Activated naive CD4-positive, alpha-beta T cell treated with Interleukin-2 at 50 U/mL for 16 hours (primary cell): ENCODE results near the gene MFSD12.

Source experiments
- DNase-seq: peaks from one replicate; pipeline ENCODE4 v3.0.0-alpha.2; 2020

The MFSD12 gene

DNA sequence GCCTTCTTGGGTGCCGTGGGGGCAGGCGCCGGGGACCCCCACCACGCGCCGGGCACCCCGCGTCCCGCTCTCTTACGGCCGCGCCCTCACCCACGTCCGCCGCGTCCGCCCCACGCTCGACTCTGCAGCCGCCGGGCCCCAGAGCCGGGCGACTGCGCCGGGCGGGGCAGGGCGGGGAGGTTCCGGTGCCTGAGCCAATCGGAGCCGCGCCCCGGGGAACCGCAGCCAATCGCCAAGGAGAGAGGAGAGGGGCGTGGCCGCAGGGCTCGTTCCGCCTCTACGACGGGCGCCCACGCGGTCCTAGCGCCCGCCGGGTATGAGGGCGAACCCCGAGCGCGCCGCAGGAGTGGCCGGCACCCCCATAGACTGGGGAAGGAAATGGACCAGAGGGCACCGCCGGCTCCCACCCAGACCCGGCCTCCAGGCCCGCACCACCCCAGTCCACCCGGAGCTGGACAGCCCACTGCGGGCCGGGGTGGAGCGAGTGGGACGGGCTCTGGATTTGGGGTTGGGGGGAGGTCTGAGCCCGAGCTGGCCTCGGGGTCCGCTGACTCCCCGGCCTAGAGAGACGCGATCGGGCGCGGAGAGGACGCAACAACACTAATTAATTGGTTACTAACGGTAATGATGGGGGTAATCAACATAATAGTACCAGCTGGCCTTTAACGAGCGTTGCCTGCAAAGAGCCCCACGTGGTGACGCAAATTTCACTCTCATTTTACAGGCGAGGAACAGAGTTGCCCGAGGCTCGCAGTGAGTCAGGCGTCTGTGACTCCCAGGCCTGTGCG lies at the start of gene MFSD12:
MFSD12 (minus strand) TSS at position 126 of the 788 bp plus-strand sequence. CDS start 183 bp downstream, outside the sequence.
- peak; percentile 96 for DNase-seq

DNA sequence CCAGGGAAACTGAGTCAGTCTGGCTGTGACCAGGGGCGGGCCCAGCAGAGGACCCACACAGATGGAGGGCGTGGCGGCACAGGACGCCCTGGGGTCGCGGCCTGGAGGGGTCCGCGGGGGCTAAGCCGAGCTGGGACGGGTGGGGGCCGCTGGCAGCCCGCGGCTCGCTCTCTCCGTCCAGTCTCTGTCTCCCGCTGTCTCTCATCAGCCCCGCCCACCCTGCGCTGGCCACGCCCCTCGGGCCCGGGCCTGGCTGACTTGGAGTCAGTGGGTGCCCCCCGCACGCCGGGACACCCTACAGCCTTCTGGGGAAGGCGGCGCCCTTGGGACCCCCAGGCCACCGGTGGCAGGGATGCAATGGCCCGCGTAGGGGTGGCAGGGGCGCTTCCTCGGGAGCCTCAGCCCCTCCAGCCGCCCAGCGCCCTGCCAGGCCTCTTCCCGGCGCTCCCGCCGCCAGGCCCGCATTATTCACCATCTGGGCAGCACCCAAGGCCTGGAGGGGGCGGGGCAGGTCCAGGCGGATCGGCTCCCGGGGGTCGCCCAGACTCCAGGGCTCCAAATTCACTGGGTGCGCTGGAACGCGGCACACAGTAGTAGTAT lies 49.4 kb upstream of the MFSD12 start, which contains the start of gene TBXA2R:
TBXA2R (minus strand) TSS at position 186 of the 600 bp plus-strand sequence. CDS start 6,241 bp downstream, outside the sequence.
- peak; percentile 55 for DNase-seq

DNA sequence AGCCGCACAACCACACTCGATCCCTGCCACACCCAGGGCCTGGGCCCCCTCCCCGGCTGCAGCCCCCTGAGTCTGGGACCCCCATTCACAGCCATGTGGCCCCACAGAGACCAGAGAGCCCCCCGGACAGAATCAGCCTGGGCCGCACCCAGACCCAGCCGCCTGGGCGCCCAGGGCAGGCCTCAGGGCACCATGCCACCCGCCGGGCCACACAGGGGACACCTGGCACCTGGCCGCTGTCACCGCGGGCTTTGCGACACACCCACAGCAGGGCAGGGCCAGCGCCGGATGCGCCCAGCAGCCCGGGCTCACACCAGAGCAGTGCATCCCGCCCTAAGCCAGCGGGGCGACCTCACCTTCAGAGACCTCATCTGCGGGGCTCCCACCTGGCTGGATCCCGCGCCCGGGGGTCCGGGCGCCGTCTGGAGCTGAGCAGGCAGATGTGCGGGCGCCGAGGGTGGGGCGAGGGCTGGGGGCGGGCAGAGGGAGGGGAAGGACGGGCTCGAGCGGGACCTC lies 48.8 kb upstream of the MFSD12 start:
- DNase-seq, result peak; percentile 17

DNA sequence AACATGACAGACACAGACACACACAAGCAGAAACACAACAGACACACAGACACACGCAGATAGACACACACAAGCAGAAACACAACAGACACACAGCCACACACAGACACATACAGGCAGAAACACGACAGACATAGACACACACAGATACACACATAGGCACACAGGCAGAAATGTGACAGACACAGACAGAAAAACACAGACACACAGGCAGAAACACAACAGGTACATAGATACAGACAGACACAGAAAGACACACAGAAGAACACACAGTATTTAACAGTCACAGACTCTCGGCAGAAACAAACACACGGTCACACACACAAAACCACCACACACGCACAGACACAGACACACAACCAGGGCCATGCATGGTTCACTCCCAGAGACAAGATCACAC lies 48.4 kb upstream of the MFSD12 start:
- no peak for DNase-seq

DNA sequence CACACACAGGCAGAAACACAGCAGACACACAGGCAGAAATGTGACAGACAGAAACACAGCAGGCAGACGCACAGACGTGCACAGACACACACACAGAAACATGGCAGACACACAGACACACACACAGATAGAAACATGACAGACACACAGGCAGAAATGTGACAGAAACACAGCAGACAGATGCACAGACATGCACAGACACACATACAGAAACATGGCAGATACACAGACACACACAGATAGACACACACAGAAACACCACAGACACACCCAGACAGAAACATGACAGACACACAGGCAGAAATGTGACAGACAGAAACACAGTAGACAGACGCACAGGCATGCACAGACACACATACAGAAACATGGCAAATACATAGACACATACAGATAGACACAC lies 48.0 kb upstream of the MFSD12 start:
- DNase-seq, result no peak

DNA sequence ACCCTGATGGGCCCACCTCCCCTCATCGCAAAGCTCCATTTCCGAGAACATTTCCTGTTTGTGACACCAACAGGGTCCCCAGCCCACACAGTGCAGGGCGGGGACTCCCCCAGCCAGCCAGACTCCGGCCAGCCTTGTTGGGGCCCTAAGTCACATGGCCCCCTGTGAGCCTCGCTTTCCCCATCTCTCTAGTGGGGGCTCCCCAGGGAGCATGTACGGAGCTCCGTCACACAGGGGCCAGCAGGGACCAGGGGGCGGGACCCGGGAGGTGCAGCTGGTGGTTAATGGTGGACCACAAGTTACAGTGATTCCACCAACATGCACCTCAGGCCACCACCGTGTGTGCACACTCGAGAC lies 47.6 kb upstream of the MFSD12 start:
- no peak for DNase-seq

DNA sequence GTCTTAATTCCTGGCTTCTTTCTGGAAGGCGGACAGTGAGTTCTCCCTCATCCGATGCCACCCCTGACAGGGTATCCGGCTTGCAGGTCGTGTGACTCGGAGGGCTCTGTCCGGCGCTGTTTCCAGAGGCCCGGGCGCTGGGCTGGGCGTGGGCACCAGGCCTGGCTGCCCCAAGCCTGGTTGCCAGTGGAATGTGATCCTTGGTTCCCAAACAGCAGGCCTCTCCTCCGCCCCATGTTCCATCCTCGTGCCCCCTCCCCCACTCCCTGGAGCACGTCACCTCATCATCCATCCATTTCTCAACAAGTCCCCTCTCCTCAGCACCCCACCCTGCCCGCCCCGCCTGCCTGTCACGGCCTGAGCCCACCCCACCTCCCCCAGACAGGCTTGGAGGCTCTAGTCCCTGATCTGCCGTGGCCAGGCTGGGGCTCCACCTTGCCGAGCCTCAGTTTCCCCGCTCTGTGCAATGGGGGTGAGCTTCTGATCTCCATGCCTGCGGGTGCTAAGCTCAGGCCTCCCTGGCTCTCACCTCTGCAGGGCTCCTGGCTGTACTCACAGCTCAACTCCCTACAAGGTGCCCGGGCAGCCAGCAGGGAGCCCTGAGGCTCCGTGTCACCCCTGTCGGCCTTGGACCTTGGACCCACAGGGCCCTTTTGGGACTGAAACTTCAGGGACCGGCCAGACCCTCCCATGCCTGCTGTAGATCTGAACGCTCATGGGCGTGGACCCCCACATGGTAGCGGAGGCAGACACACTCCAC lies 47.0 kb upstream of the MFSD12 start:
- DNase-seq, result no peak

DNA sequence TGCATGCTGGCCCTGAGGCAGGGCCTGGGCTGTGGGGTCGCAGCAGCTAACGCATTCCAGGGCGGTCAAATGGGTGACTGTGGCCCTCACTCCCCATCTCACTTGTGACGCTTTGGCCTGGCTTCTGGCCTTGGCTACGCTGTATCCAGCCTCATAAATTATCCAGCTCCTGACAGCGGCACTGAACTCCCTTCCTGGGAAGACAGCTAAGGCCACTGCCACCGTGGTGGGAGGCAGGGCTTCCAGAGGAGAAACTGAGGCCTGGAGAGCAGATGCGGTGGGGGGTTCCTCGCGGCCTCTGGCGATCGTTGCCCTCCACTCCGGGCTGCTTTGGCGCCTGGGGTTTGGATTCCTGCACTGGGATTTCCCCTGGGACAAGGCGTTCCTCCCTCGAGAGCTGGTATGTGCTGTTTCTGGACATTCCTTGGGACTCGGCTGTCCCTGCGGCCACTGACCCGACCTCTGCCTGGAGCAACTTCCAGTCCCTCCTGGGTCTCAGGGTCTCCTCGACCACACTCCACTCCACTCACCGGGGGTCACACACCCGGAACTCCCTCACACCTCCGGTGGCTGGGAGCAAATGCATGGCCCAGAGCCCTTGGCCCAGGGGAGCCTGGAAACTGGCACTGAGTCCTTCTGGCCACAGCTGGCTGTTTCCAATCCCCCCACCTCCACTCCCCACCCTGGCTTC lies 45.9 kb upstream of the MFSD12 start:
- no peak for DNase-seq

DNA sequence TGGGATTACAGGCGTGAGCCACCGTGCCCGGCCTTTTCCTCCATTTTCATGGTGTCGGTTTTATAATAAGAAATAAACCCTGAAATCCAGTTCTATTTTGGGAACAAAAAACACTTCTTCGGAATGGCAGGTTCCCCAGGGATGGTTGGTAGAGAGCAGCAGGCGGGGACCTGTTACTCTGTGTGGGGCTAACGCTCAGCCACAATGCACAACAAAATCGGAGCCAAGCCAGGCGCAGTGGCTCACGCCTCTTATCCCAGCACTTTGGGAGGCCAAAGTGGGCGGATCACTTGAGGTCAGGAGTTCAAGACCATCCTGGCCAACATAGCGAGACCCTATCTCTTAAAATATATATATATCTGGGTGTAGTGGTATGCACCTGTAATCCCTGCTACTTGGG lies 43.6 kb upstream of the MFSD12 start:
- DNase-seq, result no peak

DNA sequence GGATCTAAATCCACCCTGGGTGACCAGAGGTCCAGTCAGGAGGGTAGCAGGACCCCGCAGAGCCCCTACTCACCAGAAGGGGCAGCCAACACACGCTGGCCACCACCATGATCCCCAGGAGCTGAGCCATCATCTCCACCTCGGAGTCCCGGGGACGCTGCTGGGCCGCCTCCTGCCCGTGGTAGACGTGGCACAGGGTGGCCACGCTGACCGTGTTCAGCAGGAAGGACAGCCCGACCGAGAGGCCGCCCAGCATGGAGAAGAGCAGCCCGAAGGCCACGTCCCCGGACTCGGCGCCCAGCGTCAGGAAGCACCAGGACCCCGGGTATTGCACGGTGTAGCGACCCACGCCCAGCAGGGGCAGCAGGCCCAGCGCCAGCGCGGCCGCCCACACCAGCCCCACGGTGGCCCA lies 42.4 kb upstream of the MFSD12 start:
- DNase-seq, result no peak

DNA sequence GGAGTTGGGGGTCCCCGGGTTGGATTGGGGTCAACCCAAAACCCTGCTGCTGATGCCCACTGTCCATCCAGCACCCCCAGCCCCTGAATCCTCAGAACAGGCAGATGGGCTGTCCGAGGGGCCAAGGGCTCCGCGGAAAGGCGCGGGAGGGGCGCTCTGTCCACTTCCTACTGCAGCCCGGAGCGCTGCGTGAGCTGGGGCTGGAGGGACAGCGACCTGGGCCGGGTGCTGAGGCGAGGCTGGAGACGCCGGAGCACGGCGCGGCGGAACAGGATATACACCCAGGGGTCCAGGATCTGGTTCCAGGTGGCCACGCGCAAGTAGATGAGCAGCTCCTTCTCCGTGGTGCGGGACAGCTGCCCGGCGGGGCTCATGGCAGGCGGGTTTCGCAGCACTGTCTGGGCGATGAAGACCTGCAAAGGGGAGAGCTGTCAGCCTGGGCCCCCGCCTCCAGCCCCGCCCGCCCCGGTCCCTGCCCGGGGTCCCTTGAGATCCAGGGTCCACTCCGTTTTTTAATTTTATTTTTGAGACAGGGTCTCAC lies 38.2 kb upstream of the MFSD12 start:
- DNase-seq, result no peak

DNA sequence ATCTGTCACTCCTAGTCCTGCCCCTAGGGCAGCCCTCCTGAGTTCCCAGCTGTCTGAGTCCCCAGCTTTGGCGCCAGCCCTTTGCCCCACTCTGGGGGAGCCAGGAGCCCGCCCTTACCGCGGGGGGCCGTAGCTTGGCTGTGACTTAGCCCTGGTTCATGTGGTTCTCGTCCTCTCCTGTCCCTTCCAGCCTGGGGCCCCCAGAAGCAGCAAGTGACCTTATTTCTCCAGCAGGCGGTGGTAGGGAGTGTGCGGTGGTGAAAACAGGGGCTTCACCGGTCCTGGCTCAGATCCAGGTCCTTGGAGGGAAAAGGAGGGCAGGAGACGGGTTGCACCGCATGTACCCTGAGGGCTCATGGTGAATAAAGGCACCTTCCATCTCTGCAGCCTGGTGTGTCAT lies 35.8 kb upstream of the MFSD12 start:
- DNase-seq, result no peak

DNA sequence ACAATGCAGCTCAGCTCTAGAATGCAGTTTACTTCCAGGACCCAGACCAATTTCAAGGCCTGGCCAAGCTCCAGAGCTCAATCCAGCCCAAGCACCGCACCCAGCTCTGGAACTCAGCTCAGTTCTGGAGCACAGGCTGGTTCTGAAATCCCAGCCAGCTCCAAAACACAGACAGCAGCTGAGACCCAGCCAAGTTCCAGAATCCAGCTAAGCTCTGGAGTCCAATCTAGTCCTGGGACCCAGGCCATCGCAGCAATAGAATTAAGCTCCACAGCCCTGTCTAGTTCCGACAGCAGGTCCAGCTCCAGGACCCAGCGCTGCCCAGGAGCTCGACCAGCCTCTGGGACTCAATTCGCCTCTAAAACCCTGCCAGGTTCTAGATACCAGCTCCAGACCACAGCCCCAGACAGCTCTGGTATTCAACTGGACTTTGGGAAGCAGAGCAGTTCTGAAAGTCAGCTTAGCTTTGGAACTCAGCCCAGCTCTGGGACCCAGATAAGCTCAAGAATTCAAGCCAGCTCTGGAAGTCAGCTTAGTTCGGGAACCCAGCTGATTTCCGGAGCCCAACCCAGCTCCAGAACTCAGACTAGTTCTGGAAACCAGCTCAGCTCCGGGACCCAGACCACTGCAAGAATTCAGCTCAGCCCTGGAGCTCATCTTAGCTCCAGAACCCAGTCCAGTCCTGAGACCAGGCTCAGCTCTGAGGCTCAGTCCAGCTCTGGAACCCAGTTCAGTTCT lies 34.7 kb upstream of the MFSD12 start:
- no peak for DNase-seq

DNA sequence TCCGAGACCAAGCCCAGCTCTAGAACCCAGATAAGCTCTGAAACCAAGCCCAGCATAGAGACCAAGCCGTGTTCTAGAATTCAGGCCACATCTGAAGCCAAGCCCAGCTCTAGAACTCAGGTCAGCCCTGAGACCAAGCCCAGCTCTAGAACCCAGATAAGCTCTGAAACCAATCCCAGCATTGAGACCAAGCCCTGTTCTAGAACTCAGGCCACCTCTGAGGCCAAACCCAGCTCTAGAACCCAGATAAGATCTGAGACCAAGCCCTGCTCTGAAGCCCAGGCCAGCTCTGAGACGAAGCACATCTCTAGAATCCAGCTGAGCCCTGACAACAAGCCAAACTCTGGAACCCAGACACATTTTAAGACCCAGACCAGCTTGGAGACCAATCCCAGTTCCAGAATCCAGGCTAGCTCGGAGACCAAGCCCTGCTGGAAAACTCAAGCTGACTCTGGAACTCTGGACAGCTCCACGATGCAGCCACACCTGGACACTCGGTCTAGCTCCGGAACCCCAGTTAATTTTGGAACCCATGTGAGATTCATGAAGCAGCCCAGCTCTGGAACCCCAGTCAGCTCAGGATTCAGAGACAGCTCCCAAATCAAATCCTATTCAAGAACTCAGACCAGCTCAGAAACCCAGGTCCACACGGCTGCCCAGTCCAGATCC lies 33.7 kb upstream of the MFSD12 start:
- no peak for DNase-seq

DNA sequence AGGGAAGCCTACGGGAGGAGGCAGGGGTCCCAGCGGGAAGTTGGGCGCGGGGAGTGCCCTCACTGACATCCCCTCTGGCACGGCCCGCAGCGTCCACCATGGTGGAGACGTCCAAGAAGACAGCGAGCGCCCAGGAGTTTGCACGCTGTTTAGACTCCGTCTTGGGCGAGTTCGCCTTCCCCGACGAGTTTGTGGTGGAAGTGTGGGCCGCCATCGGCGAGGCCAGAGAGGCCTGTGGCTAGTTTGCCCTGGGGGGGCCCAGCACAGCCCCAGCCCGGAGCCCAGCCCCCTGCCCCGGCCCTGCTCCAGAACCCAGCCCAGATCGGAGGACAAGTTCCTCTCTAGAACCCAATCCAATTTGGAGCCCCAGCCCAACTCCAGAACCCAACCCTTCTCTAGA lies 32.6 kb upstream of the MFSD12 start:
- DNase-seq, result no peak

DNA sequence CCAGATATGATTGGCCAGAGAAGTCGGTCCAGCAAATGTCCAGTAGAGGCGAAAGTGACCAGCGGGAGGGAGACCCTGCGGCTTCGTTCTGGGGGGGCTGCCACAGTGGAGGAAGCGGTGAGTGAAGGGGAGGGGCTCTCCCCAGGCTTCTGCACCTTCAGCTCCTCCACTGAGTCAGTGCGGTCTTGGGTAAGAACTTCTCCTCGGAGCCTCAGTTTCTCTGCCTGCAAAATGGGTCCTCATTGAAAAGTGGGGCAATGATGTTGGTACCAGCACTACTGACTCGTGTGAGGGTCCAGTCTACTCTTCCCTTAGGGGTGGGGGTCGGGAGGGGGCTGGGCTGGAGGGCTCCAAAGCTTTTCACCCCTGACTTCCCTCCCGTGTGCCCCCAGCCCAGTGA lies 32.1 kb upstream of the MFSD12 start:
- DNase-seq, result no peak

DNA sequence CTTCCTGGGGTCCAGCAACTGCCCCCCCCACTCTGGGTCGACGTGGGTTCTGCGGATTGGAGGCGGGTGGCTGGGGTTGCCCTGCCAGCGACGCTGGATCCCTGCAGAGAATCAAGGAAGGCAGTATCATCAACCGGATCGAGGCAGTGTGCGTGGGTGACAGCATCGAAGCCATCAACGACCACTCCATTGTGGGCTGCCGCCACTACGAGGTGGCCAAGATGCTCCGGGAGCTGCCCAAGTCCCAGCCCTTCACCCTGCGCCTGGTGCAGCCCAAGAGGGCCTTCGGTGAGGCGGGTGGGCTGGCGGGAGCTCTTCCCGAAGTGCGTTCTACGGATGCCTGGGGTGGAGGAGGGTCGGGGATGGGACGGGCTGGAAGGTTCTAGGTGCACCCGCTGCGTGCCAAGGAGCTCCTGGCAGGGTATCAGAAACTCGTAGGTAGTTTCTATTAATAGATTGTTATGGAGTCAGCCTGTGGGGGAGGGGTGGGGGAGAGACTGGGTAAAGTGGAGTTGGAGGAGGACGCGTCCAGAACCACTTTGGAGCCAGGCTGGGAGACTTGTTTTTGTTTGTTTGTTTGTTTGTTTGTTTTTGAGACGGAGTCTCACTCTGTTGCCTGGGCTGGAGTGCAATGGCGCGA lies 29.4 kb upstream of the MFSD12 start:
- no peak for DNase-seq

DNA sequence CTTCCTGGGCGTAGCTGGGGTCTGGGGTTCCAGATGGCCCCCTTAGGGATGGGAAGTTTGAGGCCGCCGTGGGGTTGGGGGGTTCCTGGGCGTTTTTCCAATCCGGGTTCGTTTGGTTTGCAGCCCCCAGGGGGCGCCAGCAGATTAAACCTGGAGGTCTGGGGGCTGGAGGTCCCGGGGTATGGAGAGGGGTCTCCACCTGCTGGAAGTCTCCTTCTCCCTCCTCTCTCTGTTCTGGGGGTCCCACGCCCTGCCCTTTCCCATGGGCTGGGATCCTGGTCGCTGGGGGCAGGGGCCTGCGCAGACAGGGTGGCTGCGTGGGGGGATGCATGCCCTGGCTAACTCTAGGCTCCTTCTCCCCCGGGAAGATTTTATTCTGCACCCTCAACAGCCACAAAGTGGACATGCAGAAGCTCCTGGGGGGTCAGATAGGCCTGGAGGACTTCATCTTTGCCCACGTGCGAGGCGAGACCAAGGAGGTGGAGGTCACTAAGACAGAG lies 28.8 kb upstream of the MFSD12 start:
- peak; percentile 42 for DNase-seq

DNA sequence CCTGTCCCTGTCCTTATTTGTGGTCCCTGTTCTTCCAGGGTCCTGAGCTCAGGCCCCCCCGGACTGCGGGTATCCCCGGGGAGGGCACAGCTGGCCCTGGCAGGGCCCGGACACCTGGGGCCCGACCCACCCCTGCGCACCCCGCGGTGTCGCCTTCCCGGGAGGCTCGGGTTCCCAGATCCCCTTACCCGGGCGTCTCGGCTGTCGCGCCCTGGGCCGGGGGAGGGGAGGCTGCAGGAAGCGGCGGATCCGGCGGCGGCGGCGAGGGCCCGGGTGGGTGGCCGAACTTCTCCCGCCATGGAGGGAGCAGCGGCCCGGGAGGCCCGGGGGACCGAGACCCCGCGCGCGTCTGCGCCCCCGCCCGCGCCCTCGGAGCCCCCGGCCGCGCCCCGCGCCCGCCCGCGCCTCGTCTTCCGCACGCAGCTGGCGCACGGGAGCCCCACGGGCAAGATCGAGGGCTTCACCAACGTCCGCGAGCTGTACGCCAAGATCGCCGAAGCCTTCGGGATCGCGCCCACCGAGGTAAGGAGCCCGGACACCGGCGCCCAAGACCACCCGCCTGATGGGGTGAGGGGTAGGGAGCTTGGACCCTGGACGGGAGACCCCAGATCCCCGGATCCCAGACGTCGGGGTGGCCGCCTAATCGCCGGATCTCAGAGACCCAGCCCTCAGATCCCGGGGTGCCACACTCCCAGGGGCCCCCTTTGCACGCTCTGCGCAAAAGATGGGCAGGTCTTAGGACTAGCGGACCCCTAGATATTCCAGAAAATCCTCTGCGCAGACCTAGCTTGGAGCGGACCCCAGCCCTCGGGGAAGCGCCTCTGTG lies 28.1 kb upstream of the MFSD12 start, which contains the start of gene GIPC3:
GIPC3 (plus strand) TSS at position 178 of the 826 bp plus-strand sequence; CDS start at position 298, 120 bp downstream.
- DNase-seq, result no peak
